GM21515 (cell line): ENCODE data around the gene PLA1A.
"Not testable (repeated sequence)": the region's sequence is repeated elsewhere in the genome, so short reads cannot be mapped to it uniquely, and the experiment has no call there.

ENCODE experiments used
- ATAC-seq: cut with Tn5 transposase; IDR thresholded peaks from one replicate; pipeline ENCODE4 v1.9.1; 2021; ENCODE audit not compliant: unreplicated experiment

Gene PLA1A

DNA sequence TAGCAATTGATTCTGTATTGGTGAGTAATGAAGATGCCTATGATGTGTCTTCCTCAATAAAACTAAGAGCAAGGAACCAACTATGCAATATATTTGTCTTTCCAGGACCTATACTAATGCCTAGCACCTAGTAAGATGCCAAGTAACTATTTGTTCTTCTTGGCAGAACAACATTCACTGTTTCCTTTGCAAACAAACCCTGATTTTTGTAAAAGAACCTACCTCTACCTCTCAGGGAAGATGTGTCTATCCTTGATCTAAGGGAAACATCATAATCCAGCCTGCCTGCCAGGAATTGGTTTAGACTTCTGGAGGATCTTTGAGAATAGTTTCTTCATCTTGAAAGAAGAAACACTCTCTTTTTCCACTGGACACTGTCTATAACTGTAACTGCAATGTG lies 22.2 kb upstream of the PLA1A start:
- ATAC-seq, result no peak

DNA sequence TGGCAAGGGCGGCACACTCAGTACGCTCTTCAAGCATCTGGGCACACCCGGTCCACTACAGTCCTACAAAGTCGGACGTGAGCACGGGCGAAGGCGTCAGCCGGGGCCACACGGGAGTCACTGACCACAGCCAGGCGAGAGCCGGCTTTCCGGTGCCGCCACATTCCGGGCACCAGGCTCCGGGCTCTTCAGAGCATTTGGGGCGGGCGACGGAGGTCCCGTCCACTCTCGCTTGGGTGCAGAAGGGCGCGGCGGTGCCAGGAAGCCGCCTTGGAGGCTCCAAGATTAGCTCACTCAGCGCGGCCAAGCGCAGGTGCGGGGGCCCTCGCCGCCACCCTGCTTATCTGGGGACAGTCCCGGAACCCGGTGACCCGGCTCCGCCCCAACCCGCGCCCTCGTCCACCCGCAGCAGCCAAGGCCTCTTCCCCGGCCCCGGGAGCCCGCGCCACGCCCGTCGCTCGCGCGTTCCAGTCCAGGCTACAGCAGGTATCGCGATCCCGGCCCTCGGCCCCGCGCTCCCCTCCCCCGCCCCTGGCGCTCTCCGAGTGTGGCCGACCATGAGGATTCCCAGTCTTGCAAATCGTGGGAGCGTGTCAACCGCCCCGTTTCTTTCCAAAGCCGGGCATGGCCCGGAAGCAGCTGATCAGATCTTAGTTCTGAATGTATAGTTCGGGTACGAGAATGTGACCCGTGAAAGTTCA lies 18.2 kb upstream of the PLA1A start, which contains the start of gene ADPRH:
ADPRH (plus strand) TSS at position 127 of the 701 bp plus-strand sequence. CDS start 2,678 bp downstream, outside the sequence.
- ATAC-seq, result peak; percentile 65

- peak; percentile 74 for ATAC-seq
These were observed 17.5 kb upstream of the PLA1A start for GRCh38 chr3:119580067-119580760.

DNA sequence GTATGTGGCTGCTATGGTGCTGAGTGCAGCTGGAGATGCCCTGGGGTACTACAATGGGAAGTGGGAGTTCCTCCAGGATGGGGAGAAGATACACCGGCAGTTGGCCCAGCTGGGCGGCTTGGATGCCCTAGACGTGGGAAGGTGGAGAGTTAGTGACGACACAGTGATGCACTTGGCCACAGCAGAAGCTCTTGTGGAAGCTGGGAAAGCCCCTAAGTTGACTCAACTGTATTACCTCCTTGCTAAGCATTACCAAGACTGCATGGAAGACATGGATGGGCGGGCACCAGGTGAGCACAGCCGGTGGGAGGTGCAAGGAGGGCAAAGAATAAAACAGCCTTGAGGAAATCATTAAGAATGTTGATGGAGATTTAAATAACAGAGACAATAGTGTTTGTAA lies 15.5 kb upstream of the PLA1A start:
- no peak for ATAC-seq

DNA sequence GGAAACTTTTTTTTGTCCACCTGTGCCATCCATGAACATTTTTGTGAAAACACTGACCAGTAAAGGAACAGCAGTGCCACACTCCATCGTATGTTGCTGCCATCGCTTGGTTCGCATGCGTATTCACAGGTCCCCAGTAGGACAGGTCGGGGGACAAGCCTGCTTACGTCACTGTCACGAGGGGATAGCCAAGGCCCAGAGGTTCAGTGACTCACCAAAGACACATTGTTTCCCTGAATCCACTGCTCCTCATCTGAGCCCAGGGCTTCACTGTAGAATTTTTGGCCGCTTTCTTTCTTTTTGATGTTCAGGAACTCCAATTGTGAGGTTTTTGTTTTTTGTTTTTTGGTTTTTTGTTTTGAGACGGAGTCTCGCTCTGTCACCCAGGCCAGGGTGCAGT lies 12.5 kb upstream of the PLA1A start:
- ATAC-seq, result no peak

DNA sequence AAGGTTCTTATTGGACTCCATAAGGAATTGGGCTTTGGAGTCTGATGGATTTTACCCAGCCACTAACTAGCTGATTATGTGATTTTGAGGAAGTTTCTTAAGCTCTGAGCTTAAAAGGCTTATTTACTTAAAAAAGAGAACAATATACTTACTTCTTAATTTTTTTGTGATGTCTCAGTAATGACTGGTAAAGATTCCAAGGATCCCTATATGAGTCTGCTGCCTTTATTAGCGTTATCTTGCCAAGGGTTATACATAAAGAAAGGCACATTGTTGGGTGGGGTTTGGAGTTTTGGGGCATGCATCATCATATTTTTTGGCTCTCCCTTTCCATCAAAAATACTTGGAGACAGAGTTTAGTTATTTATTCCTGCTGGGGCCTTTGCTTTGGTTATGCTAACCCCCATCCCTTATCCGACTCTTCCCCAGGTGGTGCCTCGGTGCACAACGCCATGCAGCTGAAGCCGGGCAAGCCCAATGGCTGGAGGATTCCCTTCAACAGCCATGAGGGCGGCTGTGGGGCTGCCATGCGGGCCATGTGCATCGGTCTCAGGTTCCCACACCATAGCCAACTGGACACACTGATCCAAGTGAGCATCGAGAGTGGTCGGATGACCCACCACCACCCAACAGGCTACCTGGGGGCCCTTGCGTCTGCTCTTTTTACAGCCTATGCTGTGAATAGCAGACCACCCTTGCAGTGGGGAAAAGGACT lies 11.7 kb upstream of the PLA1A start:
- no peak for ATAC-seq

GRCh38 chr3:119586733-119587172 lies 10.9 kb upstream of the PLA1A start:
- ATAC-seq, result no peak

GRCh38 chr3:119588112-119588511 lies 9.6 kb upstream of the PLA1A start:
- no peak for ATAC-seq

DNA sequence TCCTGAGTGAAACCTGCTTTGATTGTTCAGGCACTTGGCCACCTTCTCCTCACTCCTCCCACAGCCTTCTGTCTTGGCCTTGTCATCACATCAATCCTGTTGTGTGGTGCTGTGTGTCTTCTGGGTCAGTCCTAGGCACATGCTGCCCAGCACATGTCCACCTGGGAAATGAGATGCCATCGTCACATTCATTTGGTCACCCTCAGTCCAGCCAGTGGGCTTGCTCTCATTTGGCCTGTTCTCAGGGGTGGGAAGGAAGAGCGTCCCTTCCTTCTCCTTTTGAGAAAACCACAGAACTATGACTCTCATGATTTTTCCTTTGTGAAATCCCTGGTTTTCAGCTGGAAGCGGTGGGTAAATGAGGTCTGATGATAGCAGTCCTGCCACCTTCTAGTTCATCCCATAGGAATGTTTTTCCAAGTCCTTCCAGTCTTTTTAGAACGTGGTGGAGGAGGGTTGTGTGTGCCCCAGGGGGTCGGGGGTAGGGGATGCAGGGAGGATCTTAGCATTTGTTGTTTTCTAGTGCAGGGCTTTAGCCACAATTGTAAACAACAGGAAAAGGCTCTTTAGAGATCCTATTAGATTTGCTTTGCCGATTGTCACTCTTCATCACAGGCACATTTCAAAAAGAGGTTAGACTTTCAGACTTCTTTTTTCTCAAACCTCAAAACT lies 8.4 kb upstream of the PLA1A start:
- ATAC-seq, result no peak

DNA sequence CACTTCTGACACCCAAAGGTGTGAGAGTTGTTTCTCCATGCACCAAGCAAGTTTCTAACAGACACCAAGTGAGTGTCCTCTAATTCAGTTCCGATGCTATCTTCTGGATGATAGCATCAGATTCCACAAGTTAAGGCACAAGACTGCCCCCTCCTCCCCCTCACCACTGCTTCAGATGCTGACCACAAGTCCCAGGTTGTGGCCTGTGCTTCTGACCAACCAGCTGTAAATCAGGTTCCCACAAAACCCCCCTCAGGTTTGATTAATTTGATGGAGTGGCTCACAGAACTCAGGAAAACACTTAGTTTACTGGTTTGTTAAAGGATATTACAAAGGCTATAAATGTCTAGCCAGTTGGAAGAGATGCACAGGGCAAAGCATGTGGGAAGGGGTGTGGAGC lies 7.0 kb upstream of the PLA1A start:
- no peak for ATAC-seq

- no peak for ATAC-seq
These were observed 4.8 kb upstream of the PLA1A start for GRCh38 chr3:119592861-119593260.

- no peak for ATAC-seq
These were observed 3.6 kb upstream of the PLA1A start for GRCh38 chr3:119594066-119594465.

DNA sequence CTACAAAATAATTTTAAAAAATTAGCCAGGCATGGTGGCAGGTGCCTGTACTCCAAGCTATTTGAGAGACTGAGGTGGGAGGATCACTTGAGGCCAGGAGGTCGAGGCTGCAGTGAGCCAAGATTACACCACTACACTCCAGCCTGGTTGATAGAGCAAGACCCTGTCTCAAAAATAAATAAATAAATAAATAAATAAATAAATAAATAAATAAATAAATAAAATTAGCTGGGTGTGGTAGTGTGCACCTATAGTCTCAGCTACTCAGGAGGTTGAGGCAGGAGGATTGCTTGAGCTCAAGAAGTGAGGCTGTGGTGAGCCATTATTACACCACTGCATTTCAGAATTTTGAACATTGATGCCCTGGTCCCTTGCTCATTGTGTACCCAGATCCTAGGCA lies 2.8 kb upstream of the PLA1A start:
- ATAC-seq, result not testable (repeated sequence)

- no peak for ATAC-seq
These were observed 1.9 kb upstream of the PLA1A start for GRCh38 chr3:119595639-119596334.

- ATAC-seq, result no peak
These were observed 1.3 kb upstream of the PLA1A start for GRCh38 chr3:119596398-119596797.

GRCh38 chr3:119598410-119599098 lies 869 bp downstream of the PLA1A start:
- ATAC-seq, result peak; percentile 41

DNA sequence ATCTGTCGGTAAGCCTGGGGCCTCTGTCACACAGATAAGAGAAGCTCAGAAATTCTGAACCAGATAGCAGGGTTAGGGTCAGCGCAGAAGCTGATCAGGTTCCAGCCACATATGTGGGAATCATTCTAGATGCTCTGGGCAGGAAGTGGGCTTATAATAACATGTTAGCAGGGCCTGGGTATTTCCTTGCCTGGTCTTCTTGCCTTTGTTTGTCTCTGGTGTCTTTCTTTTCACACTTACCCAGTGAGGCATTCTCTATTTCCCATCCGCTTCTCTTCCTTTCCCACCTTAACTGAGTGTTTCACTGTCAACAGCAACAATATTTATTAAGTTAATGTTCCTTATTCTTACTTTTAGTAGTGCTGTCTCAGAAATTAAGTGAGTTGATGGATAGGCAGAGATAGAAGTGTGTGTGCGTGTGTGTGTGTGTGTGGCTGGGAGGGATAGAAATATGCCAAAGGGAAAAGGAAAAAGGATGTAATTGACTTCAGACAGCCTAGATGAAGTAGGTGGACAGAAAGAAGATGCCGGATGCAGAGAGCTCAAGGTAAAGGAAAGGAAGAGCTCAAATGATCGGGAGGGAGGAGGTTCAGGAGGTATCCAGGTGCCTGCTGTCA lies 2.0 kb downstream of the PLA1A start:
- ATAC-seq, result no peak

- peak; percentile 61 for ATAC-seq
These were observed 3.0 kb downstream of the PLA1A start for GRCh38 chr3:119600732-119601131.

GRCh38 chr3:119601154-119601553 lies 3.5 kb downstream of the PLA1A start:
- ATAC-seq, result no peak

- ATAC-seq, result no peak
These were observed 5.0 kb downstream of the PLA1A start for GRCh38 chr3:119602676-119603075.
